OCI-LY3 (cell line): ENCODE measurements around the gene CRYBB2.
"Not testable (repeated sequence)": the region's sequence is repeated elsewhere in the genome, so short reads cannot be mapped to it uniquely, and the experiment has no call there.

ENCODE experiments used
- EZH2phosphoT487 ChIP-seq: fragments of 200-600 bp; shearing (Covaris generic); IDR thresholded peaks from 2 replicates; pipeline ENCODE4 v1.6.1; 2018; ENCODE audit warnings: antibody characterized with exemption, mixed run types, low read depth
- TF ChIP-seq, protein P1 (sequence below): fragments of 200-600, 300-600 bp; sonication (generic); IDR thresholded peaks from 2 replicates; pipeline ENCODE4 v1.5.1; 2014; ENCODE audit warnings: antibody characterized with exemption, low read length, low read depth

DNA sequence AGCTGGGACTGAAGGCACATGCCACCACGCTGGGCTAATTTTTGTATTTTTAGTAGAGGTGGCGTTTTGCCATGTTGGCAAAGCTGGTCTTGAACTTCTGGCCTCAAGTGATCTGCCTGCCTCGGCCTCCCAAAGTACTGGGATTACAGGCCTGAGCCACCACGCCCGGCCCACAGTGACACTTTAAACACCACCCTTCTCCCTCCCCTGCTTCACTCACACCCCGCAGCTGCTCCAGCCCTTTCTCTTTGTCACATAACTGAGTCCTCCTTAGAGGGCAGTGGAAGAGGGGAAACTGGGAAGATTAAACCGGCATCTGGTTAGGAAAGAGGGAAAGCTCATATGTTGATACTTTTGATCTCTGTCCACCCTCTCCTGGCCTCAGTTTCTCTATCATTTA, 14.9 kb upstream of the CRYBB2 start:
- TF ChIP-seq, protein P1, sequence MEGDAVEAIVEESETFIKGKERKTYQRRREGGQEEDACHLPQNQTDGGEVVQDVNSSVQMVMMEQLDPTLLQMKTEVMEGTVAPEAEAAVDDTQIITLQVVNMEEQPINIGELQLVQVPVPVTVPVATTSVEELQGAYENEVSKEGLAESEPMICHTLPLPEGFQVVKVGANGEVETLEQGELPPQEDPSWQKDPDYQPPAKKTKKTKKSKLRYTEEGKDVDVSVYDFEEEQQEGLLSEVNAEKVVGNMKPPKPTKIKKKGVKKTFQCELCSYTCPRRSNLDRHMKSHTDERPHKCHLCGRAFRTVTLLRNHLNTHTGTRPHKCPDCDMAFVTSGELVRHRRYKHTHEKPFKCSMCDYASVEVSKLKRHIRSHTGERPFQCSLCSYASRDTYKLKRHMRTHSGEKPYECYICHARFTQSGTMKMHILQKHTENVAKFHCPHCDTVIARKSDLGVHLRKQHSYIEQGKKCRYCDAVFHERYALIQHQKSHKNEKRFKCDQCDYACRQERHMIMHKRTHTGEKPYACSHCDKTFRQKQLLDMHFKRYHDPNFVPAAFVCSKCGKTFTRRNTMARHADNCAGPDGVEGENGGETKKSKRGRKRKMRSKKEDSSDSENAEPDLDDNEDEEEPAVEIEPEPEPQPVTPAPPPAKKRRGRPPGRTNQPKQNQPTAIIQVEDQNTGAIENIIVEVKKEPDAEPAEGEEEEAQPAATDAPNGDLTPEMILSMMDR = not testable (repeated sequence)
- not testable (repeated sequence) for TF ChIP-seq EZH2phosphoT487
